Endothelial cell of umbilical vein (primary cell): ENCODE results near the gene VPS4A. TPM values are rescaled to one million over a fixed set of nuclear protein-coding genes. Genes with fewer than 3 reads are reported as not detected.

Experiments used
- BruUV-seq: library from RNA; stranded (reverse); fragments of 400-500 nt; replicated peaks from 2 replicates; lab custom pipeline; 2021; lab: Mats Ljungman, UMichigan
- CTCF ChIA-PET: fragments of 300-600, 350-600 bp; sonication (Branson Sonifier 250); formaldehyde crosslinking; loops from one replicate; lab custom pipeline; 2021; ENCODE audit warnings: antibody characterized with exemption, inconsistent platforms; lab: Charles Lee
- POLR2A ChIA-PET: fragments of 300-600, 350-600 bp; sonication (Branson Sonifier 250); formaldehyde crosslinking; loops from one replicate; lab custom pipeline; 2021; ENCODE audit warnings: antibody characterized with exemption, inconsistent platforms; lab: Charles Lee
- DNase-seq: peaks from one replicate; pipeline ENCODE4 v3.0.0-alpha.2; 2011; ENCODE audit warnings: low read depth, low spot score
- FAIRE-seq: peaks from 2 replicates; lab custom pipeline; 2011; peaks lifted over from hg19 to GRCh38; lab: Jason Lieb, UNC
- H2AFZ ChIP-seq: 2 replicates; pipeline ENCODE4 v1.6.0; 2012; ENCODE audit warnings: low read depth, low read length, control low read depth, inconsistent platforms
- H3K27ac ChIP-seq: 2 replicates; pipeline ENCODE4 v1.5.1; 2011; ENCODE audit warnings: low read depth, mild to moderate bottlenecking, control low read depth, low read length, moderate library complexity; ENCODE audit not compliant: insufficient read depth
- H3K27me3 ChIP-seq, 2 experiments: 2 replicates each; pipeline versions ENCODE4 v1.6.0 to v1.6.1; 2011; ENCODE audit warnings: low read length in 2 of 2, mixed read lengths in 1 of 2; ENCODE audit not compliant: control insufficient read depth in 2 of 2, insufficient read depth in 2 of 2
- H3K36me3 ChIP-seq, 2 experiments: 2 replicates in 1 of 2; 3 replicates in 1 of 2; pipeline ENCODE4 v1.5.1; 2011; ENCODE audit warnings: low read length in 2 of 2, mild to moderate bottlenecking in 1 of 2, moderate library complexity in 1 of 2; ENCODE audit not compliant: control insufficient read depth in 2 of 2, insufficient read depth in 2 of 2; ENCODE audit errors: extremely low read depth in 1 of 2
- H3K4me1 ChIP-seq: 3 replicates; pipeline ENCODE4 v1.5.1; 2011; ENCODE audit warnings: mild to moderate bottlenecking, low read length; ENCODE audit not compliant: control insufficient read depth, insufficient read depth; ENCODE audit errors: extremely low read depth
- H3K4me2 ChIP-seq: 2 replicates; pipeline ENCODE4 v1.6.1; 2011; ENCODE audit warnings: low read length, control low read depth, mixed read lengths; ENCODE audit not compliant: insufficient read depth
- H3K4me3 ChIP-seq, 3 experiments: fragments of 200-600 bp in 1 of 3; sonication (generic), shearing (Covaris generic) in 1 of 3; replicated peaks in 1 of 3; 2 replicates each; pipeline ENCODE4 v1.5.1; 2011 to 2016; ENCODE audit warnings: control low read depth in 3 of 3, low read length in 3 of 3, mild to moderate bottlenecking in 2 of 3, inconsistent platforms in 1 of 3, low read depth in 1 of 3, moderate library complexity in 1 of 3; ENCODE audit not compliant: insufficient read depth in 1 of 3
- H3K79me2 ChIP-seq: 2 replicates; pipeline ENCODE4 v1.6.0; 2012; ENCODE audit warnings: low read length, inconsistent platforms; ENCODE audit not compliant: control insufficient read depth, insufficient read depth
- H3K9ac ChIP-seq: replicated peaks from 2 replicates; pipeline ENCODE3; 2011; ENCODE audit warnings: low read length, control low read depth; ENCODE audit not compliant: insufficient read depth; ENCODE audit errors: extremely low read depth
- H3K9me1 ChIP-seq: replicated peaks from 3 replicates; pipeline ENCODE4 v1.6.0; 2011; ENCODE audit warnings: mild to moderate bottlenecking, low read length; ENCODE audit not compliant: control insufficient read depth, insufficient read depth; ENCODE audit errors: extremely low read depth
- H3K9me3 ChIP-seq: replicated peaks from 2 replicates; pipeline ENCODE4 v1.5.1; 2012; ENCODE audit warnings: low read length, inconsistent platforms; ENCODE audit not compliant: control insufficient read depth, insufficient read depth
- H4K20me1 ChIP-seq: replicated peaks from 2 replicates; pipeline ENCODE3; 2011; ENCODE audit warnings: mild to moderate bottlenecking, low read length; ENCODE audit not compliant: control insufficient read depth, insufficient read depth; ENCODE audit errors: extremely low read depth
- EZH2 ChIP-seq: IDR thresholded peaks from 2 replicates; pipeline ENCODE4 v1.6.1; 2012; ENCODE audit warnings: borderline replicate concordance, low read depth, mild to moderate bottlenecking, moderate library complexity, low read length, inconsistent platforms; ENCODE audit not compliant: severe bottlenecking
- FOS ChIP-seq: IDR thresholded peaks from 2 replicates; pipeline ENCODE4 v1.6.1; 2011; ENCODE audit warnings: mild to moderate bottlenecking, low read length, moderate library complexity, borderline replicate concordance; ENCODE audit not compliant: insufficient read depth
- GATA2 ChIP-seq: IDR thresholded peaks from 2 replicates; pipeline ENCODE4 v1.7.0; 2011; ENCODE audit warnings: low read depth, mild to moderate bottlenecking, moderate library complexity, mixed read lengths, low read length; ENCODE audit not compliant: insufficient read length, insufficient read depth
- JUN ChIP-seq: IDR thresholded peaks from 2 replicates; pipeline ENCODE4 v1.6.1; 2011; ENCODE audit warnings: borderline replicate concordance, low read depth; ENCODE audit not compliant: insufficient read length, insufficient read depth
- MYC ChIP-seq: IDR thresholded peaks from one replicate; pipeline ENCODE4 v1.6.1; 2011; ENCODE audit warnings: mild to moderate bottlenecking, low read depth, low read length
- POLR2A ChIP-seq: IDR thresholded peaks from 2 replicates; pipeline ENCODE4 v1.6.1; 2012; ENCODE audit warnings: low read depth, mild to moderate bottlenecking, control low read depth, low read length
- POLR2AphosphoS5 ChIP-seq: IDR thresholded peaks from 2 replicates; pipeline ENCODE4 v1.6.1; 2012; ENCODE audit warnings: low read depth, mild to moderate bottlenecking, control low read depth, low read length, moderate library complexity; ENCODE audit not compliant: insufficient read depth
- dilution Hi-C: fragments of 300-500 bp; cut with MboI; formaldehyde crosslinking; loops from one replicate; pipeline ENCODE4 v1.15.0; 2019; ENCODE audit warnings: low sequenced_read_pairs; ENCODE audit not compliant: extremely low pct_ligation_motif_present
- intact Hi-C: fragments of 100-400 bp; cut with micrococcal nuclease; formaldehyde crosslinking; loops from one replicate; pipeline ENCODE4 v1.10.0; 2022
- polyA plus RNA-seq, 4 experiments: library from polyadenylated mRNA; depleted of rRNA in 3 of 4; stranded (reverse) in 3 of 4; unstranded in 1 of 4; fragments of >200 nt; gene quantifications; 2 replicates each; pipeline versions ENCODE4 v1.2.1 to v1.2.3, GENCODE V29; 2011 to 2012; ENCODE audit warnings: missing spikeins in 1 of 4
- total RNA-seq: library from RNA; stranded (reverse); gene quantifications from 2 replicates; pipeline ENCODE4 v1.2.3, GENCODE V29; 2021
- TF ChIP-seq, protein P1 (sequence below), 2 donors: IDR thresholded peaks; 1 replicate in 1 of 2; 2 replicates in 1 of 2; pipeline ENCODE4 v1.5.1; 2011; ENCODE audit warnings: low read length in 2 of 2, mild to moderate bottlenecking in 2 of 2, moderate library complexity in 2 of 2, control low read depth in 1 of 2, inconsistent platforms in 1 of 2, low read depth in 1 of 2; ENCODE audit not compliant: insufficient read depth in 1 of 2; ENCODE audit errors: extremely low read depth in 1 of 2
- TF ChIP-seq, protein P2 (sequence below): IDR thresholded peaks from 2 replicates; pipeline ENCODE4 v1.6.1; 2011; ENCODE audit not compliant: insufficient read depth, insufficient read length

VPS4A gene
- total and polyA plus RNA-seq, 2 donors (not counting 3 experiments of a cell fraction or from before 2014, with no cell fraction given), result 22.3 to 34.8 TPM

DNA sequence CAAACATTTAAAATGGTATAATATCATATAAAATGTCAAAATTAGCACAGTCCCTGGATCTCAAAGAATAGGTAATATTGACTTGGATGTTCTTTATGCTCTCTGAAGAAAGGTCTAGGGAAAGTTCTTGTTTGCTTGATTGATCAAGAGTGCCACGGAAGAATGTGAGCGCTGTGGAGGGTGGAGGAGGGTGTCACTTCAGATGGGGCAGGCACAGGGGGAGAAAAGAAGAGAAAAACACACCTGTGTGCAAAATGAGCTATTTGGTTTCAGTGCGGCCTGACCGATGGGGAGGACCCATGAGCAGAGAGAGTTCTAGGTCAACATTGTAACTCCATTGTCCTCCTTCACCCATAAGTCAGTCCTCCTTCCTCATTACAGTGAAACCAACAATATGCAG, 8.8 kb upstream of the VPS4A start:
- H3K4me1 ChIP-seq, result peaks cover 21% of the 10 kb centered on the region
- BruUV-seq, result no TSS peak
- no peaks in the 10 kb centered on the region for H3K9me1 ChIP-seq
- H3K4me3 ChIP-seq, result no peak overlapping the region
- no peaks in the 10 kb centered on the region for H3K27me3 ChIP-seq
- H3K4me2 ChIP-seq, result no peak overlapping the region
- TF ChIP-seq GATA2 (no peak), POLR2AphosphoS5 (no peak), POLR2A (no peak), MYC (no peak)
- TF ChIP-seq, protein P1, sequence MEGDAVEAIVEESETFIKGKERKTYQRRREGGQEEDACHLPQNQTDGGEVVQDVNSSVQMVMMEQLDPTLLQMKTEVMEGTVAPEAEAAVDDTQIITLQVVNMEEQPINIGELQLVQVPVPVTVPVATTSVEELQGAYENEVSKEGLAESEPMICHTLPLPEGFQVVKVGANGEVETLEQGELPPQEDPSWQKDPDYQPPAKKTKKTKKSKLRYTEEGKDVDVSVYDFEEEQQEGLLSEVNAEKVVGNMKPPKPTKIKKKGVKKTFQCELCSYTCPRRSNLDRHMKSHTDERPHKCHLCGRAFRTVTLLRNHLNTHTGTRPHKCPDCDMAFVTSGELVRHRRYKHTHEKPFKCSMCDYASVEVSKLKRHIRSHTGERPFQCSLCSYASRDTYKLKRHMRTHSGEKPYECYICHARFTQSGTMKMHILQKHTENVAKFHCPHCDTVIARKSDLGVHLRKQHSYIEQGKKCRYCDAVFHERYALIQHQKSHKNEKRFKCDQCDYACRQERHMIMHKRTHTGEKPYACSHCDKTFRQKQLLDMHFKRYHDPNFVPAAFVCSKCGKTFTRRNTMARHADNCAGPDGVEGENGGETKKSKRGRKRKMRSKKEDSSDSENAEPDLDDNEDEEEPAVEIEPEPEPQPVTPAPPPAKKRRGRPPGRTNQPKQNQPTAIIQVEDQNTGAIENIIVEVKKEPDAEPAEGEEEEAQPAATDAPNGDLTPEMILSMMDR (IDR thresholded peaks at IDR 0.05; ENCODE audit: extremely low read depth in 1 of 2, insufficient read depth in 1 of 2, low read depth in 1 of 2, low read length in 2 of 2), result no peak
- TF ChIP-seq, protein P2, sequence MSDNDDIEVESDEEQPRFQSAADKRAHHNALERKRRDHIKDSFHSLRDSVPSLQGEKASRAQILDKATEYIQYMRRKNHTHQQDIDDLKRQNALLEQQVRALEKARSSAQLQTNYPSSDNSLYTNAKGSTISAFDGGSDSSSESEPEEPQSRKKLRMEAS, result no peak
- FAIRE-seq, result no peak
- ChIA-PET CTCF (interaction anchor here (0.7 to 5.8 kb wide), 4 partner anchors 9 to 255 kb away, joined by 3 to 30 read pairs (median 3); no protein-coding TSS in a partner anchor), POLR2A (no interaction called here)
- no peak overlapping the region for H3K27ac ChIP-seq
- H3K36me3 ChIP-seq, result peaks cover 6% of the 10 kb centered on the region in 2 experiments
- intact Hi-C loops, result no loop called here
- no peak for DNase-seq
- no peaks in the 10 kb centered on the region for H3K9me3 ChIP-seq
- H3K79me2 ChIP-seq, result no peaks in the 10 kb centered on the region
- dilution Hi-C loops, result no loop called here
- no peaks in the 10 kb centered on the region for H4K20me1 ChIP-seq
- no peak overlapping the region for H3K9ac ChIP-seq
- H2AFZ ChIP-seq, result no peak overlapping the region

DNA sequence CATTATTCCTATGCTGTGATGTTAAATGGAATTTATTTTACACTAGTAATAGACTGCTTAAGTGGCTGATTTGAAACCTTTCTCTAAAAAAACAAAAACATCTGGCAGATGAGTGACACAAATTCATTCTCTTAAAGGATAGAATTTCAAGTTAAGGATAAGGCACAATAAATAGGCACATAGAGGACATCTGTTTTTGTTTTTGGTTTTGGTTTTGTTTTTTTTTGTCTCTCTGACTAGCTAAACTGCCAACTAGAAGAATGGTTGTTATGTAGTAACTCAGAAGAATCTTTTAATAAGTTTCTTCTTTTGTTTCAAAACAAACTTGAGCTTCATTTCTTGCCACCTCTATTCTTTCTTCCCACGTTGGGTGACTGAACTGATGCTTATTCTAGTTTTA, 5.1 kb upstream of the VPS4A start:
- Histone ChIP-seq H4K20me1 (no peaks in the 10 kb centered on the region), H3K27me3 (no peaks in the 10 kb centered on the region), H3K4me1 (peaks cover 15% of the 10 kb centered on the region), H3K36me3 (peaks cover 2 to 3% of the 10 kb centered on the region in 2 experiments), H3K9me3 (no peaks in the 10 kb centered on the region), H3K4me2 (no peak overlapping the region), H3K79me2 (no peaks in the 10 kb centered on the region), H3K9me1 (no peaks in the 10 kb centered on the region), H2AFZ (no peak overlapping the region), H3K4me3 (no peak overlapping the region), H3K27ac (no peak overlapping the region), H3K9ac (no peak overlapping the region)
- FAIRE-seq, result no peak
- DNase-seq, result no peak
- TF ChIP-seq FOS (no peak), EZH2 (no peak), POLR2AphosphoS5 (no peak), GATA2 (no peak), JUN (no peak), POLR2A (no peak), MYC (no peak)
- TF ChIP-seq, protein P1 (IDR thresholded peaks at IDR 0.05; ENCODE audit: extremely low read depth in 1 of 2, insufficient read depth in 1 of 2, low read depth in 1 of 2, low read length in 2 of 2), result no peak
- TF ChIP-seq, protein P2, result no peak
- dilution Hi-C loops (no loop called here), intact Hi-C loops (no loop called here)
- ChIA-PET POLR2A (no interaction called here), CTCF (no interaction called here)
- no TSS peak for BruUV-seq
